Measurements from ENCODE around the gene ODAD2.

The ODAD2 gene

GRCh38 chr10:27889518-27889917 is 109.4 kb downstream of the ODAD2 start:
- Mint-ChIP-seq H3K36me3 (ENCODE audit: insufficient read depth) (no peaks in the 10 kb centered on the region), H3K27ac (ENCODE audit: low read depth) (no peak overlapping the region), H3K4me3 (no peak overlapping the region), H3K27me3 (peaks cover 11% of the 10 kb centered on the region), H3K4me1 (no peaks in the 10 kb centered on the region), H3K9me3 (peaks cover 7% of the 10 kb centered on the region)
- ATAC-seq (replicated peaks; ENCODE audit: extremely low read depth, poor library complexity, severe bottlenecking) = no peak
- no peak for DNase-seq (ENCODE audit: low spot score in 2 of 2)

- H3K27ac Mint-ChIP-seq (ENCODE audit: low read depth) = no peak overlapping the region
- H3K36me3 Mint-ChIP-seq (ENCODE audit: insufficient read depth) = peaks cover 3% of the 10 kb centered on the region
These were observed 114.7 kb downstream of the ODAD2 start for GRCh38 chr10:27884185-27884641.

GRCh38 chr10:27878281-27878680 is 120.6 kb downstream of the ODAD2 start:
- H3K36me3 Mint-ChIP-seq (ENCODE audit: insufficient read depth) = peaks cover 3% of the 10 kb centered on the region
- H3K27me3 Mint-ChIP-seq = peaks cover 61% of the 10 kb centered on the region
- H3K4me1 Mint-ChIP-seq = no peaks in the 10 kb centered on the region
- H3K27ac Mint-ChIP-seq (ENCODE audit: low read depth) = no peak overlapping the region
- ATAC-seq (replicated peaks; ENCODE audit: extremely low read depth, poor library complexity, severe bottlenecking) = no peak
- no peak for DNase-seq (ENCODE audit: low spot score in 2 of 2)
- no peak overlapping the region for H3K4me3 Mint-ChIP-seq
- H3K9me3 Mint-ChIP-seq = no peaks in the 10 kb centered on the region

More at GRCh38 chr10:27884185-27884641, 114.7 kb downstream of the ODAD2 start:
- Mint-ChIP-seq H3K9me3 (peaks cover 7% of the 10 kb centered on the region), H3K27me3 (peaks cover 32% of the 10 kb centered on the region), H3K4me3 (no peak overlapping the region), H3K4me1 (no peaks in the 10 kb centered on the region)
- DNase-seq (ENCODE audit: low spot score in 2 of 2) = no peak
- no peak for ATAC-seq (replicated peaks; ENCODE audit: extremely low read depth, poor library complexity, severe bottlenecking)

GRCh38 chr10:27865221-27865635 is 133.7 kb downstream of the ODAD2 start:
- Mint-ChIP-seq H3K27ac (ENCODE audit: low read depth) (no peak overlapping the region), H3K36me3 (ENCODE audit: insufficient read depth) (peaks cover 2% of the 10 kb centered on the region), H3K4me3 (no peak overlapping the region), H3K4me1 (no peaks in the 10 kb centered on the region), H3K27me3 (peaks cover 39% of the 10 kb centered on the region), H3K9me3 (peaks cover 5% of the 10 kb centered on the region)
- no peak for ATAC-seq (replicated peaks; ENCODE audit: extremely low read depth, poor library complexity, severe bottlenecking)
- no peak for DNase-seq (ENCODE audit: low spot score in 2 of 2)

- peaks cover 33% of the 10 kb centered on the region for H3K27me3 Mint-ChIP-seq
- no peak for ATAC-seq (replicated peaks; ENCODE audit: extremely low read depth, poor library complexity, severe bottlenecking)
These were observed 137.1 kb downstream of the ODAD2 start for GRCh38 chr10:27861781-27862180.

GRCh38 chr10:27857616-27858015 is 141.3 kb downstream of the ODAD2 start:
- no peaks in the 10 kb centered on the region for H3K36me3 Mint-ChIP-seq (ENCODE audit: insufficient read depth)
- ATAC-seq (replicated peaks; ENCODE audit: extremely low read depth, poor library complexity, severe bottlenecking) (no peak), DNase-seq (ENCODE audit: low spot score in 2 of 2) (no peak)
- no peaks in the 10 kb centered on the region for H3K4me1 Mint-ChIP-seq
- H3K9me3 Mint-ChIP-seq = no peaks in the 10 kb centered on the region
- no peaks in the 10 kb centered on the region for H3K27me3 Mint-ChIP-seq
- H3K4me3 Mint-ChIP-seq = no peak overlapping the region
- no peak overlapping the region for H3K27ac Mint-ChIP-seq (ENCODE audit: low read depth)

More at GRCh38 chr10:27861781-27862180, 137.1 kb downstream of the ODAD2 start:
- H3K4me3 Mint-ChIP-seq = no peak overlapping the region
- no peak overlapping the region for H3K27ac Mint-ChIP-seq (ENCODE audit: low read depth)
- DNase-seq (ENCODE audit: low spot score in 2 of 2) = no peak
- no peaks in the 10 kb centered on the region for H3K4me1 Mint-ChIP-seq
- no peaks in the 10 kb centered on the region for H3K36me3 Mint-ChIP-seq (ENCODE audit: insufficient read depth)
- no peaks in the 10 kb centered on the region for H3K9me3 Mint-ChIP-seq

- ATAC-seq (replicated peaks; ENCODE audit: extremely low read depth, poor library complexity, severe bottlenecking) = no peak
These were observed 154.7 kb downstream of the ODAD2 start for GRCh38 chr10:27844223-27844622.

GRCh38 chr10:27838901-27839300 is 160.0 kb downstream of the ODAD2 start:
- DNase-seq (ENCODE audit: low spot score in 2 of 2) = no peak
- Mint-ChIP-seq H3K4me1 (no peaks in the 10 kb centered on the region), H3K9me3 (no peaks in the 10 kb centered on the region), H3K27ac (ENCODE audit: low read depth) (no peak overlapping the region), H3K27me3 (peaks cover 28% of the 10 kb centered on the region), H3K4me3 (no peak overlapping the region), H3K36me3 (ENCODE audit: insufficient read depth) (no peaks in the 10 kb centered on the region)
- ATAC-seq (replicated peaks; ENCODE audit: extremely low read depth, poor library complexity, severe bottlenecking) = no peak

More at GRCh38 chr10:27844223-27844622, 154.7 kb downstream of the ODAD2 start:
- no peaks in the 10 kb centered on the region for H3K9me3 Mint-ChIP-seq
- H3K27me3 Mint-ChIP-seq = peaks cover 60% of the 10 kb centered on the region
- H3K36me3 Mint-ChIP-seq (ENCODE audit: insufficient read depth) = no peaks in the 10 kb centered on the region
- H3K4me1 Mint-ChIP-seq = no peaks in the 10 kb centered on the region
- H3K4me3 Mint-ChIP-seq = no peak overlapping the region
- no peak for DNase-seq (ENCODE audit: low spot score in 2 of 2)
- H3K27ac Mint-ChIP-seq (ENCODE audit: low read depth) = no peak overlapping the region

- H3K4me1 Mint-ChIP-seq = no peaks in the 10 kb centered on the region
- no peaks in the 10 kb centered on the region for H3K9me3 Mint-ChIP-seq
- no peak overlapping the region for H3K4me3 Mint-ChIP-seq
- DNase-seq (ENCODE audit: low spot score in 2 of 2) (no peak), ATAC-seq (replicated peaks; ENCODE audit: extremely low read depth, poor library complexity, severe bottlenecking) (no peak)
- H3K27ac Mint-ChIP-seq (ENCODE audit: low read depth) = no peak overlapping the region
- peaks cover 25% of the 10 kb centered on the region for H3K27me3 Mint-ChIP-seq
- no peaks in the 10 kb centered on the region for H3K36me3 Mint-ChIP-seq (ENCODE audit: insufficient read depth)
These were observed 160.5 kb downstream of the ODAD2 start for GRCh38 chr10:27838361-27838760.

- Mint-ChIP-seq H3K4me1 (no peaks in the 10 kb centered on the region), H3K27ac (ENCODE audit: low read depth) (no peak overlapping the region), H3K36me3 (ENCODE audit: insufficient read depth) (no peaks in the 10 kb centered on the region), H3K4me3 (no peak overlapping the region), H3K9me3 (no peaks in the 10 kb centered on the region), H3K27me3 (peaks cover 19% of the 10 kb centered on the region)
- ATAC-seq (replicated peaks; ENCODE audit: extremely low read depth, poor library complexity, severe bottlenecking) = no peak
- no peak for DNase-seq (ENCODE audit: low spot score in 2 of 2)
These were observed 164.4 kb downstream of the ODAD2 start for GRCh38 chr10:27834476-27834875.

- no peaks in the 10 kb centered on the region for H3K4me1 Mint-ChIP-seq
- ATAC-seq (replicated peaks; ENCODE audit: extremely low read depth, poor library complexity, severe bottlenecking) = no peak
- H3K36me3 Mint-ChIP-seq (ENCODE audit: insufficient read depth) = no peaks in the 10 kb centered on the region
- no peaks in the 10 kb centered on the region for H3K9me3 Mint-ChIP-seq
- no peak overlapping the region for H3K27ac Mint-ChIP-seq (ENCODE audit: low read depth)
- no peak overlapping the region for H3K4me3 Mint-ChIP-seq
- H3K27me3 Mint-ChIP-seq = peaks cover 19% of the 10 kb centered on the region
- no peak for DNase-seq (ENCODE audit: low spot score in 2 of 2)
These were observed 165.1 kb downstream of the ODAD2 start for GRCh38 chr10:27833792-27834191.

- no peak for DNase-seq (ENCODE audit: low spot score in 2 of 2)
- Mint-ChIP-seq H3K9me3 (no peaks in the 10 kb centered on the region), H3K36me3 (ENCODE audit: insufficient read depth) (no peaks in the 10 kb centered on the region), H3K4me3 (no peak overlapping the region), H3K27me3 (peaks cover 19% of the 10 kb centered on the region), H3K27ac (ENCODE audit: low read depth) (no peak overlapping the region), H3K4me1 (no peaks in the 10 kb centered on the region)
- ATAC-seq (replicated peaks; ENCODE audit: extremely low read depth, poor library complexity, severe bottlenecking) = no peak
These were observed 166.1 kb downstream of the ODAD2 start for GRCh38 chr10:27832826-27833225.

GRCh38 chr10:27826369-27826768 is 172.5 kb downstream of the ODAD2 start:
- Mint-ChIP-seq H3K27ac (ENCODE audit: low read depth) (no peak overlapping the region), H3K9me3 (no peaks in the 10 kb centered on the region), H3K27me3 (peaks cover 9% of the 10 kb centered on the region), H3K4me1 (no peaks in the 10 kb centered on the region), H3K4me3 (no peak overlapping the region), H3K36me3 (ENCODE audit: insufficient read depth) (no peaks in the 10 kb centered on the region)
- ATAC-seq (replicated peaks; ENCODE audit: extremely low read depth, poor library complexity, severe bottlenecking) (no peak), DNase-seq (ENCODE audit: low spot score in 2 of 2) (no peak)

- peaks cover 10% of the 10 kb centered on the region for H3K27me3 Mint-ChIP-seq
- H3K9me3 Mint-ChIP-seq = no peaks in the 10 kb centered on the region
- no peak overlapping the region for H3K27ac Mint-ChIP-seq (ENCODE audit: low read depth)
- H3K4me1 Mint-ChIP-seq = no peaks in the 10 kb centered on the region
- ATAC-seq (replicated peaks; ENCODE audit: extremely low read depth, poor library complexity, severe bottlenecking) = no peak
- H3K4me3 Mint-ChIP-seq = no peak overlapping the region
- DNase-seq (ENCODE audit: low spot score in 2 of 2) = no peak
- no peaks in the 10 kb centered on the region for H3K36me3 Mint-ChIP-seq (ENCODE audit: insufficient read depth)
These were observed 176.6 kb downstream of the ODAD2 start for GRCh38 chr10:27822301-27822700.
